HG03159 (cell line): ENCODE measurements around the gene FAM98C.
"Not testable (repeated sequence)": the region's sequence is repeated elsewhere in the genome, so short reads cannot be mapped to it uniquely, and the experiment has no call there.

Source experiments
- ATAC-seq: cut with Tn5 transposase; IDR thresholded peaks from one replicate; pipeline ENCODE4 v1.9.1; 2021; ENCODE audit warnings: mild to moderate bottlenecking, moderate library complexity; ENCODE audit not compliant: unreplicated experiment

Gene FAM98C

DNA sequence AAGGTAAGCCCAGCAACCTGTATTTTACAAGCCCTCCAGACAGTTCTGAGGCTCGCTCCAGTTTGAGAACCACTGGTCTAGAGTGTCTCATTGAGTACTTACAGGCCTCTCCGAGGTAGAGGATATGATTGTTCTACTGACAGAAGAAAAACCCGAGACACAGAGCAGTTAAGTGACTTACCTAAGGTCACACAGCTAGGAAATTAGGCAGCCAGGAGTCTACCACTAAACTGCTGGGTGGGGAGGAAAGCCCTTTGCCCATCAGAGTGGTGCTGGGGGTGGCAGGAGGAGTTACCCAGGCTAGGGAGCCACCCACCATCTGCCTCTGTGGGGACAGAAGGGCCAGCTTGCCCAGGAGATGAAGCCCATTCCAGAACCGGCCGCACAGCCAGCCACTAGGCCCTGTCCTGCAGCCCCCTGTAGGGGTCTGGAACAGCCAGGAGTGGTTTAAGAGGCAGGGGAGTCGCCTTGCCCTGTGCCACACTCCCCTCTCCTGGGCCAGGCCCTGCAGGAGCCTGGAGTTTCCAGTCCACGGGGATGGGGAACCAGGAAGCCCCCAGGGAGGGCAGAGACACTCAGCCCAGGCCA, 22.4 kb downstream of the FAM98C start:
- no peak for ATAC-seq

DNA sequence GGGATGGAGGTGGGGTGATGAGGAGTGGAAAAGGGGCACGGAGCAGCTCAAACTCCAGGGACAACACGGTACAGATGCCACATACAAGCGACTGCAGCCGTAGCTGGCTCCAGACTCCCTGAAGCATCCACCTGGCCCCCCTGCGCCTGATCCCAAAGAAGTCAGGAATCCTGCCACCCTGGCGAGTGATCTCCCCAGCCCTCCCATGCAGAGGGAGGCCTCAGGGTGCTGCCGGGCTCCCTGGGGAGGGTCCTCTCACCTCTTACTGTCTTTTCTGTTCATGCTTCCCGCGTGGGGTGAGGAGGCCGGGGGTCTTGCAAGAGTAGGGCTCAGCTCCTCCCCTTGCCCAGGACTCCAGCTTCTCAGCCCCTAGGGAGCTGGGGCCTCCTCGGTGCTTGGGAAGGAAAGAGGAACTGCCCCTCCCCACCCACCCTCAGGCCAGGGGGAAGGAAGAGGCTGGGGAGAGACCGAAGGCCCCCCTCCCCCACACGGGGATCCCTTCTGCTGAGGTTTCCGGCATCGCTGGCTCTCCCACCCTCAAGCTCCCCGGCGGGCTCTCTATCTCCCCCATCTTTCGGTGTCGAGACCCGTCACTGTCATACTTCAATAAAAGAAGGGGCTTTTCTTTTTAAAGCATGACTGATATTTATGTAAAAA, 23.0 kb downstream of the FAM98C start, which contains the start of gene RASGRP4:
Gene RASGRP4 (minus strand): TSS at position 410 of the 657 bp plus-strand sequence. CDS start 128 bp downstream, at position 282.
- ATAC-seq, result no peak

DNA sequence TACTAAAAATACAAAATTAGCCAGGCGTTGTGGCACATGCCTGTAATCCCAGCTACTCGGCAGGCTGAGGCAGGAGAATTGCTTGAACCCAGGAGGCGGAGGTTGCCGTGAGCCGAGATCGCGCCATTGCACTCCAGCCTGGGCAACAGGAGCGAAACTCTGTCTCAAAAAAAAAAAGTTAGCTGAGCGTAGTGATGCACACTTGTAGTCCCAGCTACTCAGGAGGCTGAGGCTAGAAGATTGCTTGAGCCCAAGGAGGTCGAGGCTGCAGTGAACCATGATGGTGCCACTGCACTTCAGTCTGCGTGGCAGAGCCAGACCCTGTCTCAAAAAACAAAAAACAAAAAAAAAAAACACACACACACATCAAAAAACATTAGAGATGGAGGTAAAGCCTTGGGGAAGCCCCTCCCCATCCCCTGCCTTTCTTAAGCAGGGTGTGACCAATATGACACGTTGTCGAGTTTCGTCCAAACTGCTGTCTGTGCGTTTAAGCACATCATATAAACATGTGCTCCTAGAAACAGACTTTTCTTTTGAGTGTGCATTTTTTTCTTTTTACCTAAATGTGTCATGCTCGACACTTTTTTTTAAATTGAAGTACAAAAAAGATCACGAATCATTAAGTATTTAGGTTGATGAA, 24.3 kb downstream of the FAM98C start:
- ATAC-seq, result not testable (repeated sequence)

DNA sequence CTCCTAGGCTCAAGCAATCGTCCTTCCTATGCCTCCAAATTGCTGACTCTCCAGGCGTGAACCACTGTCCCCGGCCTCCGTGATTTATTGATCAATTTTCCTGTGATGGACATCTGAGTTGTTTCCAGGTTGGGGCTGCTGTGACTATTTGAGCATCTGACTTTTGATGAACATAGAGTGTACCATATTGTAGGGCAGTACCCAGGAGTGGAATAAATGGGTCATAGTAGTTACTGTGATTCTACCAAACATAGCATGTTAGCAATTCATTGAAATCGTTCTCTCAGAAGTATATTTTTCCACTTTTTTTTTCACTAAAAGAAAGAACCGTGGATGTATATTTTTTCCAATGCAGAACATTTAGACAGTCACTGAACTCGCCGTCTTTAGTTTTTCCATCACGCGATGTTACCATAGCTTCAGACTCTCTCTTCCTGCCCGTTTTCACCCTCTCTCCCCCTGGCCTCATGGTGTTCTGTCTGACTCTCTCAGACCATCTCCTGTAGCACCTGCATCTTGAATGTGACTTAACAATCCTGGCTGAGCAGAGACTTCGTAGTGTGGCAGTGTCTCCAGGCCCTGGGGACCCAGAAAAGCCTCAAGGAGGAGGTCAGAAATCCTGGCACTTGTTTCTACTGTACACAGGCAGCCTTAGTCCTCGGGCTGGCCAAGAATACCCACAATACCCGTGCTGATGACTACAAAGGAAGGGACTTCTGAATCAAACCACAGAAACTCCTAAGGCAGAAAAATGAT, 26.3 kb downstream of the FAM98C start:
- ATAC-seq, result no peak

DNA sequence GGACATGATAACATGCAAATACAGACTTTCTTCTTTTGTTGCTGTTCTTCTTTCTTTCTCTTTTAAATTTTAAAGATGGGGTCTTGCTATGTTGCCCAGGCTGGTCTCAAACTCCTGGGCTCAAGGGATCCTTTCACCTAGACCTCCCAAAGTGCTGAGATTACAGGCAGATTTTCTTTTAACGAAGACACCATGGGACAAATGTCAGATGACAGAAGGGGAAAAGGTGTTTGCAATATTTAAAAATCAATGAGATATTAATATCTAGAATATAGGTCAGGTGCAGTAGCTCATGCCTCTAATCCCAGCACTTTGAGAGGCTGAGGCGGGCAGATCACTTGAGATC, 26.9 kb downstream of the FAM98C start:
- ATAC-seq, result no peak

DNA sequence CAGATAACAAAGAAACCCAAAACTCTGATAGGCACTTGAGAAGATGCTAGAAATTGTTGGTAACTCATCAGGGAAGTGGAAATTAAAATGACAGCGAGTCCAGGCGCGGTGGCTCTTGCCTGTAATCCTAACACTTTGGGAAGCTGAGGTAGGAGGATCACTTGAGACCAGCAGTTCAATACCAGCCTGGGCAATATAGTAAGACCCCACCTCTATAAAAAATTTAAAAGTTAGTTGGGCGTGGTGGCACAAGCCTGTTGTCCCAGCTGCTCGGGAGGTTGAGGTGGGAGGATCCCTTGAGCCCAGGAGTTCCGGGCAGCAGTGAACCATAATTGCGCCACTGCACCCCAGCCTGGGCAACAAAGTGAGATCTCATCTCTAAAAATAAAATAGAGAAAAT, 28.0 kb downstream of the FAM98C start:
- no peak for ATAC-seq

DNA sequence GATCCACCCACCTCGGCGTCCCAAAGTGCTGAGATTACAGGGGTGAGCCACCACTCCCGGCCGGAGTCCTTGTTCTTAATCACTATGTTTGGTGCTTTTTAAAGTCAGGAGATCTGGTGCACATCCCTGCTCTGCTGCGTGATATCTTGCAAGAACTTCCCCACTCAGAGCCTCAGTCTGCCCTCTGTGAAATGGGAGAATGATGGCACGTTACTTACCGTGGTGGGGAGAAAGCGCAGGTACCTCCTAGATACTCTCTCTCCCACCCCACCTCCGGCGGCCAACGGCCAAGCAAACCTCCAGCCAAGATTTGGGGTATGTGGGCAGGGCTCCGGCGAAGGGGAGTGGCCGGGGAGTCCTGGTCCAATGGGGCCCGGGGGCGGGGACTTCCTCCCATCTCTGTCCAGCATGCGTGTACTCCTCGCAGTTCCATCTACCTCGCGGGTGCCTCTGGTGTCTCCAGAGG, 30.4 kb downstream of the FAM98C start, which contains the start of gene RYR1:
Gene RYR1 (plus strand): TSS at position 424 of the 466 bp plus-strand sequence. CDS start 139 bp downstream, outside the sequence.
- ATAC-seq, result no peak

DNA sequence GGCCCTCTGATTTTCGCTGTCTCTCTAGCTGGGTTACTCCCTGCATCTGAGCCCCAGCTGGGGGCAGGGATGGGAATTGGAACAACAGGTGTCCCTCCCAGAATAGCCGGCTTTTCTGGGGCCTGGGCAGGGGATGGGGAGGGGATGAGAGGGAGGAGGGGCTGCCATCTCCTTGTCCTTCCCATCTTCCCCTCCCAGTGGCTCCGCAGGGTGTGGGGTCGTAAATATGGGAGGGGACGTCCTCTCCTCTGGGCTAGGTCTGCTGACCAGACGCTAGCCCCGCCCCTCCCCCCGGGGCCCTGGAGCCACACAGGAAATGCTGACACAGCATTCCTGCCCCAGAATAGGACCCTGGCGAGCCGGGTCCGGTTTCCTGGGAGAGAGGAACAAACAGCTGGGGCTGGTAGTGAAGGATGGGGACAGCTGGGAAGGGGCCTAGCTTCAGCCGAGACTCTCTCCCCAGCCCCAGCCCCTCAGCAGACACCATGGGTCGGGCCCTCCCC, 31.7 kb downstream of the FAM98C start:
- ATAC-seq, result no peak

DNA sequence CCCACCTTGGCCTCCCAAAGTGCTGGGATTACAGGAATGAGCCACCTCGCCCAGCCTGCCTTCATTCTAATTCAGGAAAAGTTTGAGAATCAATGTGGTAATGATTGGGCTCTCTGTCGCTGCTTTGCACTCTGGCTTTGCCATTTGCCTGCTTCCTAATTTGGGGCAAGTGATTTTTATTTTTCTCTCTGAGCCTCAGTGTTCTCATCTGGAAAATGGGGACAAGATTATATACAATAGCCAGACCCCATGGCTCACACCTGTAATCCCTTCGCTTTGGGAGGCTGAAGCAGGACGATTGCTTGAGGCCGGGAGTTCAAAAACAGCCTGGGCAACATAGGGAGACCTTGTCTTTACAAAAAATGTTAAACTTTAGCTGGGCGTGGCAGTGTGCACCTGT, 34.4 kb downstream of the FAM98C start:
- no peak for ATAC-seq

DNA sequence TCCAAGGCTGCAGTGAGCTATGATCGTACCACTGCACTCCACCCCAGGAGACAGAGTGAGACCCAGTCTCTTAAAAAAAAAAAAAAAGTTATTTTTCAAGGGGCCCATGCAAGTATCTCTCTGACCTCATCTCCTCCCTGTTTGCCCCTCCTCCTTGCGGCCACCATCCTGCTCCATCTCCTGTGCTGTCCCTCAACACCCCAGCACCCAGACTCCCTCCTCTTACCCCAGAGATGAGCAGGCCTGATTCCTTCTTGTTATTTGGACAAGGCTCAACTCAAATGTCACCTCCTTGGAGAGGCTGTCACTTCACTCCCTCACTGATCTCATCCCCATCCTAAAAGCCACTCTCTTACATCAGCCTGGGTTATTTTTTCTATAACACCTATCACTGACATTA, 35.0 kb downstream of the FAM98C start:
- ATAC-seq, result no peak

DNA sequence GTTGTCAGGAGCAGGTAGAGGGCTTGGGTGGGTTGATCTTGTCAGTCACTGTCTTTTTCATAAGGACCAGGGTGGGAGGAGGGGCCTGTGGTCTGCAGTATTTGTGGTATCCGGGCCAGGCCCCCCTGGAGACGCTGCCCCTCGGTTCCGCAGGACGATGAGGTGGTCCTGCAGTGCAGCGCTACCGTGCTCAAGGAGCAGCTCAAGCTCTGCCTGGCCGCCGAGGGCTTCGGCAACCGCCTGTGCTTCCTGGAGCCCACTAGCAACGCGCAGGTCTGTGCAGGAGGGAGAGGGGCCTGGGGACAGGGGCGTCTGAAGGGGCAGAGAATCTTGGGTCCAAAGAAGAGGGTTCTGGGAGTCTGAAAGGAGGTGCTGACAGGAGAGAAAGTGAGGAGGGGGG, 37.7 kb downstream of the FAM98C start:
- no peak for ATAC-seq

DNA sequence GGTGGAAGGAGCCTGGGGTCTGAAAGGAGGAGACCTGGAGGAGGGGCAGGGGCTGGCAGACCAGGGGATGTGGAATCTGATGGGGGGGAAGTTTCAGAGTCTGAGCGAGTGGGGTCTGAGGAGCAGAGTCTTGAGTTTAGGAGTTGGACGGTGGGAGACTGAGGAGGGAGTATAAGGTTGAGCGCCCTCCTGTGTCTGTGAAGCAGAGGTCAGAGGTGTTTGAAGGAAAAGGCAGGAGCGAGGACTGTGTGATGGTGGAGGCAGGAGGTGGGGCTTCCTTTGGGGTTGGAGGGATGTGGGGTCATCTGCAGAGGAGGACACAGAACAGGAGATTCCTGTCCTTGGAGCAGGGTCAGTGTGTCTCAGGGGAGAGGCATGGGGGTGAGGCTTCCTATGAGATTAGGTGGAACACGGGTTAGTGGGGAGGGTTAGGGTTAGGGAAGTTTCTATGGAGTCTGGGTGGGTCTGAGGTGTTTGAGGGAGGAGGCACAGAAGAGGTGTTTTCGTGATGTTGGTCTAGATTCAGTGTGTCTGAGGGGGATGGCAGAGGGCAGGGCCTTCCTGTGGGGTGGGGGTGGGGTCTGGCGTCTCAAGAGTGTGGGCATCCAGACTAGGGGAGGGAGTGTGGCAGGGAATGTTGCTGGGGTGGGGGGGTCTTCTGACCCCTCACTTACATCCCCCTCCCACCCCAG, 38.9 kb downstream of the FAM98C start:
- no peak for ATAC-seq

DNA sequence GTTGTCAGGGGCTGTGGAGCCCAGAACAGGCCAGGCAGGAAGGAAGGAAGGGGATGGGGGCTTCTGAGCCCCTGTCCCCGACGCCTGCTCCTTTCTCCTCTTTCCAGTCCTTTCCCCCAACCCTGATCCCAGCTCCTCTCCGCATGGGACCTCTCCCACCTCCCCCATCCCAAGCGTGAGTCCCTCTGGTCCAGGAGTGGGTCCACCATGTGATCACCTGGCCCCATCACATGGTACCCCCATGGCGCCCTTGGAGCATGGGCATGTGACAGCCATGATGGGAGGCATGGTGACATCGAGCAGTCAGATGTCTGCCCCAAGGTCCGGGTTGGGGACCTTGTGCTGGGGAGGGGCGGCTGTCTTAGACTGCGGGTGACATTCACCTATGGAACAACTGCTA, 39.8 kb downstream of the FAM98C start:
- ATAC-seq, result no peak

DNA sequence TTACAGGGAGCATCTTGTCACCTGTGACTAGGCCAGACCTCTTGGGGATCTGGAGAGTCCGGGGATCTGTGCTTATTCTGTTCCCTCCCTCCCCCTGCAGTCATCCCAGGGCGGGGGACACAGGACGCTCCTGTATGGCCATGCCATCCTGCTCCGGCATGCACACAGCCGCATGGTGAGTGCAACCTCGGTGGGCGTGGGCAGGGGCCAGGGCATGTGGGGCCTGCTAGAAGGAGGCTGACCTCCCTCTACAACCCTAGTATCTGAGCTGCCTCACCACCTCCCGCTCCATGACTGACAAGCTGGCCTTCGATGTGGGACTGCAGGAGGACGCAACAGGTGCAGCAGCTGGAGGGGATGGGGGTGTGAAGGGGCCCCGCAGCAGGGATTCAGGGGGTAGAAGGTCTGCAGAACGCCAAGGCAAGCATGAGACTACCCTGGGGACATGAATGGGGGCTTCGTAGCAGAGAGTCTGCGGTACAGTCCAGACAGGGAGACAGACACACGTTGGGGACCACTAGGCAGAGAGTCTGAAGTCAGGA, 40.6 kb downstream of the FAM98C start:
- ATAC-seq, result no peak

DNA sequence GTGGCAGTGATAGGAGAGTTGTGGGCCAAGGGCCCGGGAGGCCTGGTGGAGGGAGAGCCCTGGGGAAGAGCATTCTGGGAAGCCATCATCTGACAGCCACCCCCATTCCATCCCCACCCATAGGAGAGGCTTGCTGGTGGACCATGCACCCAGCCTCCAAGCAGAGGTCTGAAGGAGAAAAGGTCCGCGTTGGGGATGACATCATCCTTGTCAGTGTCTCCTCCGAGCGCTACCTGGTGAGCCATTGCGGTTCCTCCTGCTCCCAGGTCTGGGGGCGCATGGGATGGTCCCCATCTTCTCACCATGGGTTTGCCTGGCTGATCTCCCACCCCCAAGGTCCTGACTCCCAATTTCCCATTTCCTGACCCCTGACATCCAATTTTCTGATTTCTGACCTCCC, 41.1 kb downstream of the FAM98C start:
- ATAC-seq, result no peak

DNA sequence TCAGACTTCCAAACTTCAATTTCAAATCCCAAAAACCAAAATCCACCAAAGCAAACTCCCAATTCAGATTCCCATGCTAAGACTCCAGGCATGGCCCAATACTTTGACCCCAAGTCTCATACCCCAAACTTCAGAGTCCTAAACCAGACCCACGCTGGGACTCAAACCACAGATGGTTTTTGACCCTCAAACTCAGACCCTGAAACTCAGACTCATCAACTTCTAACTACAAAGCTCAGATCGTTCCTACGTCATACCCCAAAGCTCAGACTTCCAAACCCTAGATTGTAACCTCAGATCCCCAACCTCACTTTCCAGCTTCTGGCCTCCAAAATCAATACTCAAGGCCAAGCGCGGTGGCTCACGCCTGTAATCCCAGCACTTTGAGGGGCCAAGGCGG, 42.5 kb downstream of the FAM98C start:
- ATAC-seq, result no peak

DNA sequence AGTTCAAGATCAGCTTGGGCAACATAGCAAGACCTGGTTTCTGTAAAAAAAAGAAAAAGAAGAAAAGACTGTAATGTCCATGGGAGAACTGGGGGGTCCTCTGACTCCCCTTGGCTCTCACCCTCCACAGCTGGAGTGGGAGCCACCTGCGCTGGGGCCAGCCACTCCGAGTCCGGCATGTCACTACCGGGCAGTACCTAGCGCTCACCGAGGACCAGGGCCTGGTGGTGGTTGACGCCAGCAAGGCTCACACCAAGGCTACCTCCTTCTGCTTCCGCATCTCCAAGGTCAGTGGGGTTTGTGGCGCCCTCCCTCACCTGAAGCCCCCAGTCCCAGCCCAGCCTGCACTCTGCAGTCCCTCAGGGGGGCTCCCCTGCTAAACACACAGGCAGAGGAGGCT, 45.3 kb downstream of the FAM98C start:
- ATAC-seq, result no peak

DNA sequence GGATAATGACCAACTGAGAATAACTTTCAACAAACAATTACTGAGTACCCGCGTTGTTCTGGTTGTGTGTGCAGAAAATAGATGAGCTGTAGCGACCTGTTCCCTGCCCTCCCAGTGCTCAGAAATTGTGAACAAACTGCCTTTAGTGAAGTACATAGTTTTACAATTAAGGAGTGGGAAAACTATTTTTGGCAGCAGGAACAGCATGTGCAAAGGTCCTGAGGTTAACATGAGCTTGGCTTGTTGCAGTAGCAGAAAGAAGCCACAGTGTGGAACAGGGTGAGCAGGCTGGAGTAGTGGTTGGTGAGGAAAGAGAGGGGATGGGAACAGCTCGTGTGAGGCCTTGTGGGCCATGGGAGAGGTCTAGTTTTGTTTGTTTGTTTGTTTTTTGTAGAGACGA, 46.6 kb downstream of the FAM98C start:
- no peak for ATAC-seq

DNA sequence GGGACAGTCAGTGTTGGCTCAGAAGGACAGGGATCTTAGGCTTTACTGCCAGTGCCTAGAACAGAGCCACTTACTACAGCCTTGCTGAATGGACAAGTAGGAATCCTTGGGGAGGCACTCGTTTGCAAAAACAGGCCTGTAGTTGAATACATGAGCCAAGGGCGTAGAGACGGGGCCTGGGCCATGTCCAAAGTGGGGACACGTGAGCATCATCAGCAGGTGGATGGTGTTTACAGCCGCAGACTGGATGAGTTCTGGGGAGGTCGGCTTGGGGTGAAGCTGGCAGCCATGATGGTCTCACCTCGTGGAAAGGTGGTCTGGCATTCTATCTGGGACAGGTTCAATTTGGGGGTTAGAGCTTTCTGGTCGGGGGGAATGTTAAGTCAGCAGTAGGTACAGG, 48.1 kb downstream of the FAM98C start:
- no peak for ATAC-seq

DNA sequence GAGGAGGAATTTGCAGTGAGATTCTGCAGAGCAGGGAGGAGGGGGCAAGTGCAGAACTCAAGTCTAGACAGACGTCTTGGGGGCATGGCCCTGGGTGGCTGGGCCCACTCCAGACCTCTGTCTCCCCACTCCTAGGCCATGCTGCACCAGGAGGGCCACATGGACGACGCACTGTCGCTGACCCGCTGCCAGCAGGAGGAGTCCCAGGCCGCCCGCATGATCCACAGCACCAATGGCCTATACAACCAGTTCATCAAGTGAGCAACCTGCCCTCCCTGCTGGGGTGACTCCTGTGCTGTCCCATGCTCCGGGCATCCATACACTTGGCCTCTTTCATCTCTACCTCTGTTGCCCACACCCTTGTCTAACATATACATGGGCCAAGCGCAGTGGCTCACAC, 48.7 kb downstream of the FAM98C start:
- no peak for ATAC-seq
